CD4-positive, alpha-beta T cell treated with Interleukin-4 for 4 hours (primary cell): Measurements from ENCODE around the gene COL24A1.
"Not testable (repeated sequence)": the region's sequence is repeated elsewhere in the genome, so short reads cannot be mapped to it uniquely, and the experiment has no call there.

Source experiments
- DNase-seq: peaks from one replicate; pipeline ENCODE4 v3.0.0-alpha.2; 2020

The COL24A1 gene

GRCh38 chr1:86151427-86151826 is 5.1 kb downstream of the COL24A1 start:
- no peak for DNase-seq

GRCh38 chr1:86150553-86151055 is 6.0 kb downstream of the COL24A1 start:
- no peak for DNase-seq

DNA sequence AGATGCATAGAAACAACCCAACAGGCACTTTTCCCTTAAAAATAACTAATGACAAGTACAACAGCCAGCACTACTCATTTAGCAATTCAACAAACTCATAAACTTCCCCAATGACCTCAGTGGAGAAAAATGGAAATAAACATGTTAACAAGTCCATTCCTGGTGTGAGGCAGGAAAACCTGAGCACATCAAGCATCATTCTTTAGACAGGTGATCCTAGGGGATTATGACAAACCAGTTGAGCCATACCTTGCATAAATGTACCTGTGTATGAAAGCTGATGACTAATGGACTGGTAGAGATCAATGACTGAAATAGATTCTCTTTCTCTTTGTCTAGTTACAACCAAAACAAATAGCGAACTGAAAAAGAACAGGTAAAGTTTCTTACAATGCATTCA is 7.0 kb downstream of the COL24A1 start:
- DNase-seq, result no peak

DNA sequence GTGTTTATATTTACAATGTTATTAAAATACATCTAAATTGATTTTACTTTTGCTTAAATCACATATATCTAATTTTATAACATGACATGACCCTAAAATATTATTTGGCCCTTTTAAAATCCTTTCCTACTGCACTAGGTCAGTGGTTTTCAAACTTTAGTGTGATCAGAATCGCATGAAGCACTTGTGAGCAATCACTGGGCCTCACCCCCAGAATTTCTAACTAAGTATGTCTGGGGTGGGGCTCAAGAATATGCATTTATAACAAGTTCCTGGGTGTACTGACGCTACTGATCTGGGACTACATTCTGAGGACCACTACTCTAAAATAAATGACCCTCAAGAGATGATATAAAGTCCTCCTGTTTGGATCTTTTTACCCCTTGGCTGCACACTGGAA is 8.8 kb downstream of the COL24A1 start:
- DNase-seq, result no peak

- no peak for DNase-seq
Observed at GRCh38 chr1:86146566-86146965, 10.0 kb downstream of the COL24A1 start.

DNA sequence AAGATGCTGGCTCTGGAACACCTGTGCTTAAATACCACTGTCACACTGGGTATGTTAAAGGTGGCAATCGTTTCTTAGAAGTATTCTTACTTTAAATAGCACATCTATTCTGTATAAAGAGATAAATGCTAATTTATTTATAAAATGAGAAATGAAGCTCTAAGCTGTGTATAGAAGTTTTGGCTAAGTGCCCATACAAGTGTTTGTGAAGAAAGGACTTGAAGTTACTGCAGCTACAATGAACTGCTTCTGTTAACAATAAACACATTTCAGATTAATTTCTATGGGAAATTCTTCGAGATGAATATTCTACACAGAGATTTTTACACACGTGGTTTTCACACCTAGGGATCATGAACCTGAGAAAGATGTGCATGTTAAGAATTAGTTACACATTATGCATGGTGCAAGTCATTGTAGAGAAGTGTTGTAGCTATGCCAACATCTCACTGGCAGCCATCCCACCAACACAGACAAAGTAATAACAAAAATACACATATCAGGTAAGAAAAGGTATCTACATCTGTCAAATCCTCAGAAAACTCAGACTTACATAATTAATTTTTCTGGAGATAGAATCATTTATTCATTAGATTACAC is 16.2 kb downstream of the COL24A1 start:
- DNase-seq, result no peak

GRCh38 chr1:86138746-86139145 is 17.8 kb downstream of the COL24A1 start:
- no peak for DNase-seq

DNA sequence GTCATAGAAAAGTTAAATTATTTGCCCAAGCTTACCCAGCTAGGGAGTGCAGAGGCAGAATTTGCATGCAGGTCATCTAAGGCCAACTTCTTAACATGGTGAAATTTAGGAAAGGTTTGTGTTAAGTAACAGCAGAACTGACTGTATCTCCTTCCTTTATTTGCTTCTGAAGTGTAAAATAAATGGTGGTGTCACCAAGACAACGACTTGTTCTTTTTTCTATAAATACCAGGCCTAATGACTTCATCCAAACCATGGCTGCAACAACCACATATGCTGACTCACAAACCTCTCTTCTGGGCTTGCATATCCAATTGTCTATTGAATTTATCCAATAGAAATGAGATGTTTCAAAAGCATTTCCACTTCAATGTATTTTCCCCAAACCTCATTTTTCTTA is 19.1 kb downstream of the COL24A1 start:
- no peak for DNase-seq

DNA sequence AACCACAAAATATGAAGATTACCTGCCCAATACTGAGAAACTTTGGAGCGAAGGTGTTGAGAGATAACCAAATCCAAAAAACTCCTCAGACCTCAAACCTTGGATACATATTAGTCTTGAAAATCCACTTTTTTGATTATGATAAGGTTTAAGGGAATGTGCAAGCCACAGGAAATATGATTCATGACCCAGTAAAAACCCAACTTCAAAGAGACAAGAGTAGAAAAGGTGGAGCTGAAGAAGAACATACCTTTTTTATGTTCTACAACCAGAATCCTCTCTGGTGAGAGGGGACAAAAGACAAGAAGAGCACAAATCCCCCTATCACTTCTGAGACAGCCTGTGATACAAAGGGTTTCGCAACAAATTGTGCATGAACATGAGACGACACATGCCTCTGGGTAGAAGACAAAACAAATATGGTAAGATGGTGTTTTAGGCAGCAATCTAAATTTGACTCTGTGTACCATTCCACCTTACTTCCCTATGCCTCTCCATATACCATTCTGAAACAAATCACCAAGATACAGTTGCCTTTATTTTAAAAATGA is 37.3 kb downstream of the COL24A1 start:
- DNase-seq, result no peak

GRCh38 chr1:86114816-86115400 is 41.7 kb downstream of the COL24A1 start:
- DNase-seq, result no peak

GRCh38 chr1:86114236-86114635 is 42.3 kb downstream of the COL24A1 start:
- DNase-seq, result no peak

DNA sequence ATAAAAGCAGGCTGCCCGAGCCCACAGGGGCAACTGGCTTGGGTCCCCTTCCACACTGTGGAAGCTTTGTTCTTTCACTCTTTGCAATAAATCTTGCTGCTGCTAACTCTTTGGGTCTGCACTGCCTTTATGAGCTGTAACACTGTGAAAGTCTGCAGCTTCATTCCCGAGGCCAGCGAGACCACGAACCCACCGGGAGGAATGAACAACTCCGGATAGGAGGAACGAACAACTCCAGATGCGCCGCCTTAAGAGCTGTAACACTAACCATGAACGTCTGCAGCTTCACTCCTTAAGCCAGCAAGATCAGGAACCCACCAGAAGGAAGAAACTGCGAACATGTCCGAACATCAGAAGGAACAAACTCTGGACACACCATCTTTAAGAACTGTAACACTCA is 45.0 kb downstream of the COL24A1 start:
- not testable (repeated sequence) for DNase-seq

DNA sequence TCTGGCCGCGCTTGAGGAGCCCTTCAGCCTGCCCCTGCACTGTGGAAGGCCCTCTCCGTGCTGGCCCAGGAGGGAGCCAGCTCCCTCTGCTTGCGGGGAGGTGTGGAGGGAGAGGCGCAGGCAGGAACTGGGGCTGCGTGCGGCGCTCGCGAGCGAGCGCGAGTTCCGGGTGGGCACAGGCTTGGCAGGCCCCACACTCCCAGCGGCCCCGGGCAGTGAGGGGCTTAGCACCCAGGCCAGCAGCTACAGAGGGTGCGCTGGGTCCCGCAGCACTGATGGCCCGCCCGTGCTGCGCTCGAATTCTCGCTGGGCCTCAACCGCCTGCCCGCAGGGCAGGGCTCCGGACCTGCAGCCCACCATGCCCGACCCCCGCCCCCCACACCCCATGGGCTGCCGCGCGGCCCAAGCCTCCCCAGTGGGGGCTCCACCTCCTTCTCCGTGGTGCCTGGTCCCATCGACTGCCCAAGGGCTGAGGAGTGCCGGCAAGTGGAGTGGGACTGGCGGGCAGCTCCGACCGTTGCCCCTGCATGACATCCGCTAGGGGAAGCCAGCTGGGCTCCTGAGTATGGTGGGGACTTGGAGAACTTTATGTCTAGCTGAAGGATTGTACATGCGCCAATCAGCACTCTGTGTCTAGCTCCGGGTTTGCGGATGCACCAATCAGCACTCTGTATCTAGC is 46.0 kb downstream of the COL24A1 start:
- DNase-seq, result no peak

DNA sequence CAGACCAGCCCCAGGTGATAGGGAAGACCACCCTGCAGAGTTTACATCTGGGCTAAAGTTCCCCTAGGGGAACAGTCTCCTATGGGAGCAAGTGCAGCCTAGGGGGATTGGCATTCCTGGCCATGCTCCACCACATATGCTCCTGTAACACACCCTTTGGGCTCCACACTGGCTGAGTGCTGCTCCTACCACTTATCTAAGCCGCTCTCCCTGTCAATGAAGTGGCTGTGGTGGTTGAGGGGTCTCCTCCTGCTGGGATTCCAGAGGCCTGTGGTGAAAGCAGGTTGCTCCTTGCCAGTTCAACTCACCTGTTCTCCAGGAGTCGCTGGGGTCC is 51.1 kb downstream of the COL24A1 start:
- DNase-seq, result no peak

DNA sequence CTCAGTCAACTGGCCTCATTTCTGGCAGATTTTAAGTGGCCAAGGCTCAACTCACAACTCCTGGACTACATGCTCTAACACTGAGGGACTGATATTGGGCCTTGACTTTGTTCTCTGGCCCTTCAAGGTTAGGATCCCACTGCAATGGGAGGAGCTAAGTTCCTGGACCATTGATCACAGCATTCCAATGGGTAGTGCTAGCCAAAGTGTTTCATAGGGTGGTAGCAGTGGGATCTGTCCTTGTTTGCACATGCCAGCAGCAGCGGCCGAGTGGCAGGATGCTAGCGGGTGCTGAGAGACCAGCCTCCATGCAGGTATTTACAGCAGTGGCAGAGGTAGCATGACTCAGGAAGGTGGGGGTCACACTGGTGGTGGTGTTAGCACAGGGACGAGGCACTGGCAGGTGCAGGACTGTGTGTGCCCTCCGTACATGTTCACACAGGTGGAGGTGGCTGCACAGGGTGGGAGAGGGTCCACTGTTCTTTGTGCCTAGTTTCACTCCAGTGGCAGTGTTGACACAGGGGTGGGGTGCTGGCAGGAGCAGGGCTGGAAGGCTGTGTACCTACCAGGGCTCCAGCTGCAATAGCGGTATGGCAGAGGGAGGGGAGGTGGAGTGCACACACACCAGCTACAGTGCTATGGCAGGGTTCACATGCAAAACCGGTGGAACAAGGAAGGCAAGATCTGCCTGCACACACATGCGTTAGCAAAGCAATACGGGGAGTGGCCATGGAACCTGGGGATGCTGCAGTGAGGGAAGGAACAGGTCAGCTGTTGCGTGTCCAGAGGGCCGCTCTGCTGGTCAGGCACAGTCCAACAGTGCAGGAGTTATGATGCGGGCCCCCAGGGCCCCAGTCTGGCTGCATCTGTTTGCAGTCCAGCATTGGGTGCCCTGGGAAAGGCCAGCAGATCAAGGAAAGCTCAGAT is 51.7 kb downstream of the COL24A1 start:
- no peak for DNase-seq

DNA sequence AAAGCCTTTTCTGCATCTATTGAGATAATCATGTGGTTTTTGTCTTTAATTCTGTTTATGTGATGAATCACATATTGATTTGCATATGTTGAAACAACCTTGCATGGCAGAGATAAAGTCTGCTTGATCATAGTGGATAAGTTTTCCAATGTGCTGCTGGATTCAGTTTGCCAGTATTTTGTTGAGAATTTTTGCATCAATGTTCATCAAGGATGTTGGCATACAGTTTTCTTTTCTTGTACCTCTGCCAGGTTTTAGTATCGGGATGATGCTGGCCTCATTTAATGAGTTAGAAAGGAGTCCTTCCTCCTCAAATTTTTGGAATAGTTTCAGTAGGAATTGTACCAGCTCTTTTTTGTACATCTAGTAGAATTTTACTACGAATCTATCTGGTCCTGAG is 55.0 kb downstream of the COL24A1 start:
- no peak for DNase-seq

DNA sequence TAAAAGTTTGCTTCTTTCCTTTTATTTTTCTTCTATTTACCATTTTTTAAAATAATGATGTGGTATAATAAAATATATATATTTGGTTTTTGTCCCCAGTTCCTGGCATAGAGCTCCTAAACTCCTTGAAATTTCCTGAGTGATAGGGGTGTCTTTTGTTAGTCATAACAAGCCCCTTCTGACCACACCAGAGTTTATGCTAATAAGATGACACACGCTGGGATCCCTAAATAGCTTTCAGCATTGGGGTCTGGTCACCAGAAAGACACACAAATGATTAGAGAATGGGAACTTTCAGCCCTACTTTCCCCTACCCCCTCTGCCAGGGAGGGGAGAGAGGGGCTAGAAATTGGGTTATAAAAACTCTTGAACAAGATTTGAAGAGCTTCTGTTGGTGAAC is 56.2 kb downstream of the COL24A1 start:
- DNase-seq, result no peak

- DNase-seq, result no peak
Observed at GRCh38 chr1:86089765-86090164, 66.8 kb downstream of the COL24A1 start.

GRCh38 chr1:86085741-86086409 is 70.7 kb downstream of the COL24A1 start:
- DNase-seq, result no peak

DNA sequence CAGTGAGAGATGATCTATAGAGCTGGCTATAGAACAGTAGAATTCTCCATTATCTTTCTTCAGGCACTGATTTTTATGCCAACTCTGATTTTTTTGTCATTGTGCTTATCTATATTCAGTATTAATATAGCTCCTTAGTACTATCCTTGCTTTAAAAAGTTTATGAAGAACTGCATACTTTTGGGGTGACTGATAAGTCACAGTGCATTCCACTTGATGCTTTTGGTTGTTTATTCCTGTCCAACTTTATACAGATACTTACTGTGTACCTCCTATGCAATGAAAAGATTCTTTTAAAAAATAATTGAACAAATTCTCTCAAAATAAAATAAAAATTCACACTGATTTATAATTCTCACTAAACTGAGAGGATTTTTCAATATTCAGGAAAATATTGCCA is 71.6 kb downstream of the COL24A1 start:
- no peak for DNase-seq

DNA sequence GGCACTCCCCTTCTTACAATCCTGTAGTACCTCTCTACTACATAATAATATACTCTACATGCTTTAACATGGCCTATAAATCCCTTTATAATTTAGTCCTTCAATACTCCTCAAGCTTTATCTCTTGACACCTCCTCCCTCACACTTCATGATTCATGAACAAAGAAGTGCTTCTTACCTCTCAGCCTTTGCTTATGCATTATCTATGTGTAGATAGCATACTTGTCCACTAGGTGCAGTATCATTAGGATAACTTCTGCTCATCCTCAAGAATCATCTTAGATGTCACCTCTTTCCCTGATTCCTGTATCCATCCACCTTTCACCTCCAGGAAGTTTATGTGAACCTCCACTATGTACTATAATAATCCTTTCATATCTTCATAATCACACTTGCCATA is 74.4 kb downstream of the COL24A1 start:
- DNase-seq, result no peak

DNA sequence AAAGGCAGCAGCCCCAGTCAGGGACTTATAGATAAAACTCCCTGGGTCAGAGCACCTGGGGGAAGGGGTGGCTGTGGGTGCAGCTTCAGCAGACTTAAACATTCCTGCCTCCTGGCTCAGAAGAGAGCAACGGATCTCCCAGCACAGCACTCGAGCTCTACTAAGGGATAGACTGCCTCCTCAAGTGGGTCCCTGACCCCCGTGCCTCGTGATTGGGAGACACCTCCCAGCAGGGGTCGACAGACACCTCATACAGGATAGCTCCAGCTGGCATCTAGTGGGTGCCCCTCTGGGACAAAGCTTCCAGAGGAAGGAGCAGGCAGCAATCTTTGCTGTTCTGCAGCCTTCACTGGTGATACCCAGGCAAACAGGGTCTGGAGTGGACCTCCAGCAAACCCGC is 84.1 kb downstream of the COL24A1 start:
- not testable (repeated sequence) for DNase-seq

- not testable (repeated sequence) for DNase-seq
Observed at GRCh38 chr1:86071870-86072269, 84.7 kb downstream of the COL24A1 start.
